ENCODE results near the gene MYO1B.

The MYO1B gene

DNA sequence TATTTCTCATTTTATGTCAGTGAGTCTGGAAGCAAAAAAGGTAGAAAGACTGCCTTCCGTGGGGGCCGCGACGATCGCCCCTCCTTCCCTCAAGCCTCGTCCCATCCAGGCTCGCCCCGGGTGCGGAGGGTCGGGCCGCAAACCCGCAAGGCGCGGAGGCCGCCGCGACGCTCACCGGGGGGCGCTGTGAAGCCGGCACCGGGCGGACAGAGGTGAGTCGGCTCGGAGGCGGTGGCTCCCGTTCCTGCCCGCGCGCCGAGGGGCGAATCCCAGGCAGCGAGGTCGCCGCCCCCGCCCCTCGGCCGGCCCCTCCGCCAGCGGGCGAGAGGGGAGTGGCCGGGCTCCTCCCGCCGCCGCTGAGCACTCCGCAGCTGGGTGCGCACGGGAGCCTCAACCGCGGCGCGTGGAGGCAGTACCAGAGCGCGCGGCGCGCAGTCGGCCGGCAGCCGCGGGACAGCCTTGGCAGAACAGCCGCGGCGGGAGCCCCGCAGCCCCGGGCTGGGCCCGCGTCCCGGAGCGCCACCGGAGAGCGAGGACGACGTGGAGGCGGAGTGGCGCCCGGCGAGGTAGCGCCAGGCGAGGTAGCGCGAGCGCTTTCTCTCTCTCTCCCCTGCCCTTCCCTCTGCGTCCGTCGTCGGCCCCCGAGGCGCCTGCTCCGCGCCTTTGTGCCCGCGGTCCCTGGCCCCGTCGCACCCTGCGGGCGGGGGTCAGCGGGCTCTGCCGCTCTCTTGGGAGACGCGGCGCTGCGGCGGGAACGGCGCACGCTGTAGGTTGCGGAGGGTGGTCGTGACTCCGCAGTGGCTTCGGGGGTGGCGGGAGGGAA, at the start of gene MYO1B:
Gene MYO1B, plus strand, starts transcription at position 359 of the 823 bp plus-strand sequence. CDS start 31,492 bp downstream, outside the sequence.
- peak; percentile 67 for DNase-seq (ENCODE audit: low read depth)

DNA sequence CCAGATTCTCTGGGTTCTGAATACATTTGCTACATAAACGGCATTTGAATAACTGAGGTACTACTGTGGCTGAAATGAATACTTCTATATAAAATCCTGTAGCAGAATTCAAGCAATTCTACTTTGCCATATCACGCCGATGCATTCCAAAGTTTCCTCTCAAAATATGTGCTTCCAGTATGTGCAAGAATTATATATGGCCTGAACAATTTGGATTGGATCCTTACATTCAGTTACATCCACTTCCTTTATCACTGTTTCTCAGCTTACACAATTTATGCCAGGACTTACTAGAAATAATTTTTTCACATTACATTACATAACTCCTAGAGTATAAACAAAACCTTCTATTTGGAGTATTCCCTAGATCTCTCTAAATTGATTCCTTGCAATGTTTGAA, 48.1 kb upstream of the MYO1B start:
- no peak for DNase-seq (ENCODE audit: low read depth)

DNA sequence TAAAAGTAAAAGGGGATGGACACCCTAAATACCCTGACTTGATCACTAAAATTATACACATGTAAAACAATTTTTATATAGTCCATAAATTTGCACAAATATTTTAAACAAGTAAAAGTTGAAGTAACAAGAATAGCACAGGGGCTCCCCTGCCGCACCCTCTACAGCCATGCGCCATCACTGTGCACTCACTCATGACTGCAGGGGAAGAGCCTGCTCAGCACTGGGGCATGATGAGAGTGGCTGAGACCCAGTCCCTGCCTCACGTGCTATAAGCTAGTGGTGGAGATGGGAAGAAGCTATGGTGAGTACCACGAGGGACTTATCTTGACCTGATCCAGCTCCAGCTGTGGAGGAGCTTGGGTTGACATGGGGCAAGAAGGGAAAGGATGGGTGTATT, 46.9 kb upstream of the MYO1B start:
- DNase-seq (ENCODE audit: low read depth) = no peak

DNA sequence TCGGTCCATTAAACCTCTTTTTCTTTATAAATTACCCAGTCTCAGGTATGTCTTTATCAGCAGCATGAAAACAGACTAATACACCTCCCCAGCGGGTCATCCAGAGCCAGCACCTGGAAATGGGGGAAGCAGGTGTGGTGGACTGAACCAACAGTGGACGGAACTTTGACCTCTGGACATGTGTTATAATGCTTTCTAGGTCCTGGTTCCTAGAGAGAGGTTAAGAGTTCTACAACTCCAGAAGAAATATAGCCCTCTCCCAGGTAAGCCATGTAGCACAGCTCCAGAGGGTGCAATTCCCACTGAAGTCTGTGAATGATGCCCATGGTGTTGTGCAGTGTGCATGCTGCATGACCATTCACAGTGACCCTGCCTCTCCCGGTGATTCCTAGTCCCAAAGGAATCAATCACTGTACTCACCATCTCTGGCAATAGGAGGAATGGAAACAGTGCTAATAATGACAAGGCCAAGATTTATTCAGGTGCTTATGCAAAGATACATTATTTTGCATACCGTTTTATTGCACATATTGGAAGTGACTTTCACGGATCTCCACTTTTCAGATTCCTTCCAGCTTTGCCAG, 45.2 kb upstream of the MYO1B start:
- DNase-seq (ENCODE audit: low read depth) = no peak

DNA sequence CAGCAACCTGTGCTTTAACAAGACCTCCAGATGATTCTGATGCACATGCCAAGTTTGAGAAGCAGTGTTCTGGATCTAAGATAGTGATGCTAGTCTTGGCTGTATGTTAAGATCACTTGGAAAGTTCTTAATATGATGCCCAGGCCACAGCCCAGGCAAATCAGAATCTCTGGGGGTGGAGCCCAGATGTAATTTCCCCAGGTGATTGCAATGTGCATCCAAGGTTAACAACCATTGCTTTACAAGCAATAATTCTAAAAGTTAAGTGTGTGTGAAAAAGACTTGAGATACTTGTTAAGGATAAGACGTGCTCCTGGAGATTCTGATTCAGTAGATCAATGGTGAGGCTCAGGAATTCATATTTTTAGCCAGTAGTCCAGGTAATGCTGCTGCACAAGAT, 44.3 kb upstream of the MYO1B start:
- no peak for DNase-seq (ENCODE audit: low read depth)

DNA sequence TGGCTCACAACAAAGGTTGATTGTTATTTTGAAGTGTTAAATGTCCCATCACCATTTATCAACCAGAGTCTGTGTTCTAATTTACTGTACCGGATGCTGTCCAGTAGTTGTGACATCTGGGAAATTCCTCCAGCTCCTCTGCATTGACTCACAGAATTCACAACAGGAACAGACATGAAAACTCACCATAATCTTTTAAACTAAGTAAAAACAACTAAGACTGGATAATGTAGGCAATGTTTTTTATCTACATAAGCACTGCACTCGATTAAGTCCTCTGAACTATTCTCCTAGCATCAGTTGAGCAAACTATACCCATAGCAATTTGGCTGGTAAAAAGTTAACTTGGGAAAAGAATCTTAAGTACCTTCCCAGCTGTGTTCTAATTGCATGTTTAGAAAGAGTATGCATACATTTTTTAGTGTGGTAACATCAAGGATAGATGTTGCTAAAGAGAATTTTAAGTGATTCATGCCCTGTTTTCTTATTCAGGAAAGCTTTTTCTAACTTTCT, 42.9 kb upstream of the MYO1B start:
- no peak for DNase-seq (ENCODE audit: low read depth)

DNA sequence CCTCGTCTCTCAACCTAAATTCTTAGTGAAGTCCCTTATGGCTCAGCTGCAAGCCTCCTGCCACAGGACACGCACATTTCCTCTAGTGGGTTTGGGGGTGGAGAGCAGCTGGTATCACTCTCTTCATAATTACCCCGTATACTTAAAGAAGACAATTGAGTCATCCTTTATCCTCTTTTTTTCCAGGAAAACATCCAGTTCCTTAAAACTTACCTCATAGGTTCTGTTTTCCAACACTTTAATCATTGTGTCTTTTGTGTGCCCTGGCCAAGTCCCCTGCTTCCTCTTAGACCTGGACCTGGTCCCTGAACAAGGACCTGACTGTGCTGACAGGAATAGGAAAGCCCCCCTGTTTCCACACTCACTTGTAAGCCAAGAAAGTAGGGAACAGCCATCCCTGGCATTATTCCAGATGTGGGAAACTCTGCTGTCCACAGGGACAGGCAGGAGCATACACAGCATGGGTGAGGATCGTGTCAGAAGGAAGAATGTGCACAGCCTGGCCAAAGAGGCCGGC, 42.3 kb upstream of the MYO1B start:
- DNase-seq (ENCODE audit: low read depth) = no peak

DNA sequence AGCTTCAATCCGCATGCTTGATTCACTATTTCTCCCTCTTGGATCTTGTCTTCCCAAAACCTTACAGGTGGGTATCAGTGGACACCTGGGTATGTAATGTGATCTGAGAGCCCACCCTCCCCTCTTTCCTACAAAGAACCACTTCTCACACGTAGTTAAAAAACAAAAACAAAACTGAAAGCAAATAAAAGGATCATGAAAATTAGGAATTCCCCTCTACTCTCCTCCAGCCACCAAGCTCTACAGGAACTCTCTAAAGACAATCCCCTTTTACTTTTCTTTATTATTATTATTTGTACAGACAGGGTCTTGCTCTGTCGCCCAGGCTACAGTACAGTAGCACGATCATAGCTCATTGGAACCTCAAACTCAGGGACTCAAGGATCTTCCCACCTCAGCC, 40.8 kb upstream of the MYO1B start:
- DNase-seq (ENCODE audit: low read depth) = no peak

DNA sequence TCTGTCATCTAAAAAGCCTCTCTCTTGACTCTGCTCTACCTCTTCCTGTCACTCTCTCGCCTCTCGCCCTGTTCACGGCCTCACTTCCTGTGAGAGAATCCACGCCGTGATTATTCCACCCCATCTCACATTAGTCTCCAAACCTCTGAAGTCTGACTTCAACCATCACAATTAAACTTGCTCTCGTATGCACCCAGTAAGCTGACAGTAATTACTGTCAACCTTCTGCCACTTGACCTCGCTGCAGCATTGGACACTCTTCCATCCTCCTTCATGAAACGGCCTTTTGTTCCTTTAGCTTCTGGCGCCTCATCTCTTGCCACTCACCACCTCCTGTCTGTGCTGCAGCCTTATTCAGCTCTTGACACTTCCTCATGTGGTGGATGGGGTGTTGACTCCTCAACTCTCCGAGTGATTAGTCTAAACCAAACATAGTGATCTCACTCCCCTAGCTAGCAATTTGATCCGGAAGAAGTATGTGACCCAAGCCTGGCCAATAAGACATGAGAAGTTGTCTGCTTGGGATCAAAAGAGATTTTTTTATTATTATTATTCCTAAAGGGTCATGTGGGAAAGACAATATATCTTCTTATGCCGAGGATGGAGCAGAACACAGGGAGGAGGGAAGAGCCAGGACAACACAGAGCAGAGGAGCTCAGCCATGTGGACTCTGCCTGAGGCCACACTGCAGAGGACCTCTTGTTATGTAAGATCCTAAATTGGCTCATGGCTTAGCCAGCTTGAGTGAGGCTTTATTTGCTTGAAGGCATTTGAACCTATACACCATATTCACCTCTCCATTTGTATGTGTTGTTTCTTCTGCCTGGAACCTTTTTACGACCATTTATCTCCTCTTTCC, 38.4 kb upstream of the MYO1B start:
- DNase-seq (ENCODE audit: low read depth) = no peak

DNA sequence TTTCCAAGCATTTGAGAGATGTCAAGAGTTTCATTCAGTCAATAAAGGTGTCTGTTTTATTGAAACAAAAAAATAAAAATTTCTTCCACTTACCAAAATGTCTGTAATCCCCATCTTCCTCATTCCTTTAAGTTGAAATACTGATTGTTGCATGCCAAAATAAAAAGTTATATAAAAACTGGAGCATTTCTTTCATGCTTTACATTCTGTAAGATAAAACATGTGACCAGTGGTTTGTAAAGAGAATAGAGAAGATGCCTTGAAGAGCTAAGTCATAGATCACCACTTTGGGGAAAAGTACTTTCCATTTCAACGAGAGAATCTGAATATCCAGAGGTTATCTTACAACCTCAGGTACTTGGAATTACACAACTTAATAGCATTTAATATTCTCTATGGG, 35.9 kb upstream of the MYO1B start:
- DNase-seq (ENCODE audit: low read depth) = no peak

DNA sequence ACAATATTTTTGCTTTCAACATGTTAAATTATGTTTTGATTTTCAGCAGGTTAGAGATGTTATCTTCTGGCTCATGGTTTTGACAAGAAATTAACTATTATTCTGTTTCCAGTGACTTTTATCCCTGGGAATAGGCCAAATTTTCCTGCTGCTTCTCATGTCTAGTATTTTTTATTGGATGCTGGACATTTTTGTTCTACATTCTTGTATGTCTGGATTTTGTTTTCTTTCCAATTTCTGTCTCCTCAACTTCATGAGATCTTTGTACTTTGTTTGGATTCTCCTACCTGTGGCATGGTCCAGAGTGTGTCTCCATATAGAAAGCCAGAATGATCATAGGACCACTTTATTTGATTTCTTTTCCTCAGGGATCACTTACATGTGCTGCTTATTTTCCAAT, 33.1 kb upstream of the MYO1B start:
- DNase-seq (ENCODE audit: low read depth) = no peak

DNA sequence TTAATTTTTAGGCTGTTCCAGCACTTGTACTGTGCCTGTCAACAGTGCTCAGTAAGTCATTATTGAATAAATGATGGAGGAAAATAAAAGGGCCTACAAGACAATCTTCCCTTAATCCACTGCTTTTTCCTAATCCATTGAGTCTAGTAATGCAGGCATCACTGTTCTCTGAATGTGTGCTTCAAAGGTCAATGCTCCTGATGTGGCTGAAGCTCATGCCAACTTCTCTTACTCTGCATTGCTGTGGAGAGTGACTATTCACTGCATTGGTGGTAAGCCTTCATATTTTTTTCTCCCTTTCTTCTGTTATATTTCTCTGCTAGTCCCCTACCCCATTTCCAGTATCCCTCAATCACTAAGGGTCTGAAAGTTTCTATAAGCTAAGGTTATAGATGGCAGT, 31.9 kb upstream of the MYO1B start:
- DNase-seq (ENCODE audit: low read depth) = no peak

DNA sequence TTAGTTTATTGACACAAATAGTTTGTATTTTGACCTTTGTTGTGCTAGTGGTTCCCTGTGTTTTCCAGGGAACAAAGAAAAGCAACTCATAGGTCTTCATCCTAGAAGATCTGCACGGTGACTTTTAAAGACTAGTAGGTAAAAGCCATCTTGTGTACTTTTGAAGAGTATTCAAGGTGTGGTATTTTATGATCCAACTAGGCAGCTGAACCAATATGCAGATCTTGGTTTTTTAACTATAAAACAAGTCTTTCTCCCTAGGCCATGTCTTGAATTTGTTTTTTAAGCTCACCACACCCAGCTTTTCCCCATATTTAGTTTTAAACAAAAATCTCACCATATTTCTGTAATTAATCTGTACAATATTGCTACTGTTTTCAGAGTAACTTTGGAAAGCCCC, 30.0 kb upstream of the MYO1B start:
- DNase-seq (ENCODE audit: low read depth) = no peak

DNA sequence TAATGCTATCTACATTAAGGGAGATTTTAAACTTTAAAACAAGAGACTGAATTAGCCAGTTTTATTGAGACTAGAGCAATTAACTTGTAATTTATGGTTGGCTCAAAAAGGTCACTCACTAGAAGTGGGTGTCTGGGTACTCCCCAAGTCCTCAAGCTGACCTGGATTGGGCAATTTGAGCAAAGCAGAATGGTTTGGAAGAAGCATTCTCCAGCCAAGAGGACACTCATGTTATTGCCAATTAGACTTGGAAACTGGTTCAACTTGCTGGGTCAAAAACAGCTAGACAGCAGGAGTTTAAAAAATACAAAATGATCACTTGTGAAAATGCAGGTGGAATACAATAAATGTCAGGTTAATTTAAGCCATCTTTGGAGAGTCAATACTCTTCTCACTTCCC, 29.5 kb upstream of the MYO1B start:
- no peak for DNase-seq (ENCODE audit: low read depth)

DNA sequence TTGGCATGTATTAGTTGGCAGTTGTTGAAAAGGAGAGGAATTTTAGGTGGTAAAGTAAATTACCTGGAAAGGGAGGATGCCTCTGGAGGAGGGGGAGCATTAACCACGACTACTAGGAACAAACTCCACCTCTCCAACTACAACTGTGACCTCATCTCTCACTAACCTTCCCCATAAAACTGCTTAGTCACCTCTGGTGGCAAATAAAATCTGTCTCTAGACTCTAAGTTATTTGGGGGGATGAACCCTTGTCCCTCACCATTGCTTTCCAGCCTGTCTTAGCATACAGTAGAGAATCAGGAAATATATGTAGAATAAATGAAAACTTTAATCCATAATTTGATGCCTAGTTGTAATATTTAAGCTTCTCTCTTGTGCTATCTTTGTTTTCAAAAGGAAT, 27.6 kb upstream of the MYO1B start:
- no peak for DNase-seq (ENCODE audit: low read depth)

DNA sequence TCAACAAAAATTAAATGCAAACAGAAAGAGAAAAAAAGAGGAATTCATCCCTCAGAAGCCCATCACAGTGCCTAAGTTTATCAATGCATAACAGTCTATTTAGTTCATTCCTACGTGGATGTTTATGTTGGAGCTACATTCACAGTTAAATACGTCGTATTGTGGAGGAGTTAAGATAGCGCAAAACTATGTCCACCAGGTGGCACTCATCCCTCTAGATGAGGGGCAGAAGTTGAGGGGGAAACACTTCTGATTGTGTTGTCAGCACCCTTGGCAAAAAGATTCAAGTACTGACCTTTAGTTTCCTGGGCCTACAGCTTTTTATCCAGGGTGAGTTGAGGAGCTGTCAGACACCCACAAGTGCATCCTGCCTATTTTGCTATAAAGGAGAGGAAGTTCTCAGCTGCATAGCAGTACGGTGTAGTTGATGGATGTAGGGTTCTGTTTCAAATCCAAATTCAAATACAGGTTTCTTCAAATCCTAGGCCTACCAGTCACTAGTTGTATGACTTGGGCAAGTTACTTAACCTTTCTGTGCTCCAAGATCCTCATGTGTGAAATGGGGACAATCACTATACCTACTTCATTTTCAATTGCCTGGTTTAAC, 26.8 kb upstream of the MYO1B start:
- peak; percentile 23 for DNase-seq (ENCODE audit: low read depth)

DNA sequence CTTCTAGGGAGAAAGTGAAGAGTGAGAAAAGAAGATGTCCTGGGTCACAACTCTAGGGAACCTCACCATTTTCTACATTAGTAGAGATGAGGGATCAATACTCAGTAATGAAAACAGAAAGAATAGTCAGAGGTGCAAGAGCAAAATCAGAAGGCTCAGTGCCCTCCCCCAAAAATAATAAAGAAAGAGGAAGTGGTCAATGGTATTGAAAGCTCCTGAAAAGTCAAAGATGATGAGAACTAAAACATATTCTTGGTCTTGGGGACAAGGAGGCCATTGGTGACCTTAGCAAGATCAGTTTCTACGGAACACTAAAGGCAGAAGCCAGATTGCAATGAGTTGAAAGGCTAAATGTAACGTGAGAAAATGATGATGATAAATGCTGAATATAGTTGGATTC, 24.5 kb upstream of the MYO1B start:
- DNase-seq (ENCODE audit: low read depth) = no peak

DNA sequence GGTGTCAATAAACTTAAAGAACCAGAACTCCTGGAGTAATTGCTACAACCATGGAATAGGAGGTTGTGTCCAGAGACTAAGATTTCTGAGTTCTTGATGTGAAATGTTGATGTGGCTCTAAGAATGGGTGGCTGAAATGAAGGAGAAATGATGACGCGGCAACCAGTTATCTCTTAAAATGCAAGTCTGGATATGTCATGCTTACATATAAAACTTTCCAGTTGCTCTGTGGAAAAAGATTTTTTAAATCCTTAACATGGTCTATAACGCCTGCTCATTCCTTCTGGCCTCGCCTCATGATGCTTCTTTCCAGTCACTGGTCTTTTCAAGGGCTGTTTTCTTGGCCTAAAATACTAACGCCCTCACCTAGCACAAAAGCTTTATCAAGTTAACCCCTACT, 23.5 kb upstream of the MYO1B start:
- no peak for DNase-seq (ENCODE audit: low read depth)

DNA sequence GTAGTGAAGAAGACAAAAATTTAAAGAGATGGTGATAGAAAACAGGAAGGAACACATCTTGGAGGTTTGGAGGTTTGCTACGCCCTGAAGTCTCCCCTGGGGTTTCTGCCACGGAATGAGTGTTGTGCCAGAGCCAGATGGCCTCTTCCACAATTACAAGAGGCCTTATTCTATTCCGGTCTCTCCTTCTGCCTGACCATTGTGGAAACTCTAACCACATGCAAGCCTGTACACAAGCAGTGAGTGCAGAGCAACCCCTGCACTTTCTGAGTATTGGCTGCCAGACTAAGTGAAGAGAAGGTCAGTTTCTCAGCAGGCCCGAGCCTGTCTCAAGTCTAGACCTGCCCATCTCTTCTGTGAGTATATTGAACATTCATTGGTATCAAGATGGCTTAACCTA, 22.7 kb upstream of the MYO1B start:
- no peak for DNase-seq (ENCODE audit: low read depth)

DNA sequence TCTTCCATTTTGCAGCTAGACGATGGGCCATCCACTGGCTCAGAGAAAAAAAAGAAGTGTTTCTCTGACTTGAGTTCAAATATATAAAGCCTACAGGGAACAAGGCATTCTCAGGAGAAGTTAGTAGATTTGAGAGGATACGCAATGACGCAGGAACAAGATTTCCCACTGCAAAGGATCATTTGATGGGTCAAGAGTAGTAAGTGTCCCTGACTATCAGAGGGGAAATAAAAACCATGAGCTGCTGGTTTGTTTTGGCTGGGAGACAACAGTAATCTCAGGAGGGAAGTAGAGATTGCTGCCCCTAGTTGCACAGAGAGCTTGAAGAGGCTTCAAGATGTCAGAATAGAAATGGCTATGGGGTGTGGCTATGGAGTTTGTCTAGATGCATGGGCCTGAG, 22.3 kb upstream of the MYO1B start:
- DNase-seq (ENCODE audit: low read depth) = no peak

DNA sequence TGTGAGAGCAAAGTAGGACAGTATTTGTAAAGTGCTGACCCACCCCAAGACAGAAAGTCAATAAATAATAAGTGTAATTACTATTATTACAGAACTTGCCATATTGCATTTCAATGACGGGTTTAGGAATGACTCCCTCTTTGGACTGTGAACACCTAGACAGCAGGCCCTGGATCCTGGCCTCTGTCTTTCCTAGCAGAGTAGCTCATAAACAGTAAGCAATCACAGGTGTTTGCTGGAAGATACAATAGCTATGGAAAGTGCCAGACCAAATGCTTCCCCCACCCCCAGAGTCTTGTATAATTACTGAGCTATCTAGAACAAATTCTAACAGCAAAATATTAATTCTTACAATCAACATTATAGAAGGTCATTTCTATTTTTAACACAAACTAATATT, 20.1 kb upstream of the MYO1B start:
- DNase-seq (ENCODE audit: low read depth) = no peak

DNA sequence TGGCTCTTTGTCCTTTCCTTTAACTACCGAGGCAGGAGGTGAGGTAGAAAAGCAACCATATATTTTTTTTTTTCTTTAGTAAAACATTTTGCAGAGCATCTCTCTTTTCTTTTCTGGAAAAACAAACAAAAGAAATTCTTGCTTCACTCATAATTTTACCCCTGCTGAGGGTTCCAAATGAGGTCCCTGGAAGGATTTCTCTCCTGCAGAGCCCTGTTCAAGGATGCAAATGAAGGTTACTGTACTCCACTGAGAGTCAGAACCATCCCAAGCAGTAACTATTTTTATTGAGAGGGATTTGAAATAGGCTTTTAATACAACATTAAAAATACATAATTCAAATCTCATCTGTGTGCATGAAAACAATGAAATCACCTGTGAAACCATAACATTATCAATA, 19.5 kb upstream of the MYO1B start:
- no peak for DNase-seq (ENCODE audit: low read depth)
